Measurements from ENCODE around the gene TREH. TPM values are rescaled to one million over a fixed set of nuclear protein-coding genes. Genes with fewer than 3 reads are reported as not detected.

Gene TREH
- total and polyA plus RNA-seq, 2 of the 8 experiments (the other 6 are each of a cell fraction or from before 2014, with no cell fraction given), result 0.03 TPM; not detected in 1

DNA sequence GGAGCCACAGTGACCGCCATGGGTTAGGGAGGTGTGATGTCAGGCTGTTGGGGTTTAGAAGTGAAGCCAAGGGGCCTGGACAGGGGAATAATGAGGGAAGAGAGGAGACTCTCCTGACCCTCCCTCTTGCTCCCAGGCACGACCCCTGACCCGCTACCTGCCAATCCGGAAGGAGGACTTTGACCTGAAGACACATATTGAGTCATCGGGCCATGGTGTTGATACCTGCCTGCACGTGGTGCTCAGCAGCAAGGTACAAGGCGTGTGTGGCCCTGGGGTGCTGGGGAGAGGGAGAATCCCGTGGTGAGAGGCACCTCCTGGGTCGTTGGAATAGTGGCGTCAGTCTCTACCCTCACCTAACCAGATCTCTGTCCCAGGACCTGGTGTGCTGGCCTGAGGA, 29.5 kb downstream of the TREH start:
- Histone ChIP-seq H4K20me1 (replicated peaks in 1 of 2; ENCODE audit: control insufficient read depth in 1 of 2, insufficient read depth in 2 of 2, low read length in 2 of 2) (peaks cover 0 to 7% of the 10 kb centered on the region in 2 experiments), H2BK12ac (ENCODE audit: low read depth, low read length) (no peak overlapping the region), H2AK5ac (ENCODE audit: low read depth, low read length) (no peak overlapping the region), H2BK15ac (ENCODE audit: low read length) (no peak overlapping the region), H3K4ac (replicated peaks; ENCODE audit: insufficient read length, low read depth, low read length) (no peak overlapping the region), H3K9ac (replicated peaks in 1 of 4; ENCODE audit: extremely low read depth in 1 of 4, low read depth in 3 of 4, low read length in 3 of 4) (no peak overlapping the region), H3K27me3 (replicated peaks in 1 of 4; ENCODE audit: control insufficient read depth in 3 of 4, extremely low read depth in 1 of 4, insufficient read depth in 3 of 4, low read length in 3 of 4) (no peaks in the 10 kb centered on the region), H3K4me1 (replicated peaks in 1 of 4; ENCODE audit: control insufficient read depth in 3 of 4, insufficient read depth in 4 of 4, low read length in 3 of 4) (no peaks in the 10 kb centered on the region), H3K56ac (replicated peaks; ENCODE audit: insufficient read length, low read depth, low read length) (no peak overlapping the region), H3K18ac (ENCODE audit: extremely low read depth, low read length) (no peak overlapping the region), H2AFZ (ENCODE audit: low read length) (no peak overlapping the region), H3K36me3 (ENCODE audit: control insufficient read depth in 2 of 4, insufficient read depth in 4 of 4, low read length in 3 of 4) (peaks cover 21 to 68% (median 46%) of the 10 kb centered on the region in 4 experiments; a peak in 7 of 8 replicates), H3K79me2 (ENCODE audit: control insufficient read depth in 1 of 2, insufficient read depth in 2 of 2, low read length in 2 of 2) (no peaks in the 10 kb centered on the region), H3K9me3 (ENCODE audit: insufficient read depth in 2 of 2, low read depth in 1 of 2, low read length in 1 of 2) (no peaks in the 10 kb centered on the region), H2BK5ac (ENCODE audit: low read depth, low read length) (no peak overlapping the region), H3K4me3 (ENCODE audit: extremely low read depth in 1 of 4, insufficient read depth in 2 of 4, low read depth in 3 of 4, low read length in 4 of 4) (no peak overlapping the region), H3K4me2 (ENCODE audit: insufficient read depth in 1 of 2, low read depth in 2 of 2, low read length in 2 of 2) (no peak overlapping the region), H2BK120ac (replicated peaks; ENCODE audit: low read depth, low read length) (no peak overlapping the region), H2BK20ac (ENCODE audit: low read length) (no peak overlapping the region), H3K27ac (ENCODE audit: low read depth, low read length) (no peak overlapping the region), H4K5ac (ENCODE audit: insufficient read length, low read depth, low read length) (no peak overlapping the region), H3K23ac (ENCODE audit: insufficient read length) (no peak overlapping the region), H4K91ac (replicated peaks; ENCODE audit: insufficient read length, low read length) (no peak overlapping the region), H3K79me1 (ENCODE audit: low read depth, low read length) (no peaks in the 10 kb centered on the region; the same call in 1 of the 2 replicates), H3K23me2 (ENCODE audit: low read depth, low read length) (no peaks in the 10 kb centered on the region), H4K8ac (ENCODE audit: extremely low read depth, insufficient read depth, low read length) (no peak overlapping the region), H3K14ac (ENCODE audit: insufficient read length) (no peak overlapping the region)
- DNase-seq (ENCODE audit: low read depth in 1 of 2, low spot score in 2 of 2) (no peak), FAIRE-seq (no peak)
- ChIA-PET CTCF (ENCODE audit: partially characterized antibody) (interaction anchor here (0.6 to 2.5 kb wide), 4 partner anchors 10 to 38 kb away, joined by 3 to 9 read pairs (median 4); no protein-coding TSS in a partner anchor), POLR2A (ENCODE audit: partially characterized antibody) (interaction anchor here (7.7 to 16.1 kb wide), 2 partner anchors 10 to 15 kb away, joined by 71 to 271 read pairs; no protein-coding TSS in a partner anchor)
- 95% methylated on average over 10 of the region's 10 CpGs; no CpG with 5 or more reads in 1 of the 2 experiments for WGBS, 2 experiments (ENCODE audit: extremely low coverage in 1 of 2, insufficient coverage in 1 of 2, insufficient read length in 1 of 2, insufficient replicate concordance in 2 of 2, low coverage in 1 of 2, low lambda C conversion rate in 2 of 2, missing lambda C conversion rate in 1 of 2)
- TF ChIP-seq EZH2 (IDR thresholded peaks at IDR 0.05; ENCODE audit: low read depth, low read length, severe bottlenecking), result no peak
- TF ChIP-seq PHF8 (conservative IDR thresholded peaks at IDR 0.05; ENCODE audit: low read depth, low read length), result no peak
- TF ChIP-seq RAD21 (IDR thresholded peaks at IDR 0.05 in 1 of 2, conservative IDR thresholded peaks at IDR 0.05 in 1 of 2; ENCODE audit: low read depth in 2 of 2, low read length in 2 of 2), result no peak
- TF ChIP-seq POLR2A (IDR thresholded peaks at IDR 0.05; ENCODE audit: control extremely low read depth in 1 of 2, low read depth in 2 of 2, low read length in 2 of 2), result no peak
- TF ChIP-seq ASH2L (IDR thresholded peaks at IDR 0.05; ENCODE audit: low read length), result no peak
- TF ChIP-seq, protein P1, sequence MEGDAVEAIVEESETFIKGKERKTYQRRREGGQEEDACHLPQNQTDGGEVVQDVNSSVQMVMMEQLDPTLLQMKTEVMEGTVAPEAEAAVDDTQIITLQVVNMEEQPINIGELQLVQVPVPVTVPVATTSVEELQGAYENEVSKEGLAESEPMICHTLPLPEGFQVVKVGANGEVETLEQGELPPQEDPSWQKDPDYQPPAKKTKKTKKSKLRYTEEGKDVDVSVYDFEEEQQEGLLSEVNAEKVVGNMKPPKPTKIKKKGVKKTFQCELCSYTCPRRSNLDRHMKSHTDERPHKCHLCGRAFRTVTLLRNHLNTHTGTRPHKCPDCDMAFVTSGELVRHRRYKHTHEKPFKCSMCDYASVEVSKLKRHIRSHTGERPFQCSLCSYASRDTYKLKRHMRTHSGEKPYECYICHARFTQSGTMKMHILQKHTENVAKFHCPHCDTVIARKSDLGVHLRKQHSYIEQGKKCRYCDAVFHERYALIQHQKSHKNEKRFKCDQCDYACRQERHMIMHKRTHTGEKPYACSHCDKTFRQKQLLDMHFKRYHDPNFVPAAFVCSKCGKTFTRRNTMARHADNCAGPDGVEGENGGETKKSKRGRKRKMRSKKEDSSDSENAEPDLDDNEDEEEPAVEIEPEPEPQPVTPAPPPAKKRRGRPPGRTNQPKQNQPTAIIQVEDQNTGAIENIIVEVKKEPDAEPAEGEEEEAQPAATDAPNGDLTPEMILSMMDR (IDR thresholded peaks at IDR 0.05; ENCODE audit: control extremely low read depth in 1 of 3, insufficient read depth in 1 of 3, low read depth in 1 of 3, low read length in 3 of 3), result no peak
- TF ChIP-seq, protein P2, sequence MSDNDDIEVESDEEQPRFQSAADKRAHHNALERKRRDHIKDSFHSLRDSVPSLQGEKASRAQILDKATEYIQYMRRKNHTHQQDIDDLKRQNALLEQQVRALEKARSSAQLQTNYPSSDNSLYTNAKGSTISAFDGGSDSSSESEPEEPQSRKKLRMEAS (IDR thresholded peaks at IDR 0.05), result no peak
- TF ChIP-seq CBX5 (IDR thresholded peaks at IDR 0.05; ENCODE audit: low read depth, low read length), result no peak
- TF ChIP-seq SP1 (IDR thresholded peaks at IDR 0.05; ENCODE audit: low read depth, low read length), result no peak
